GM21367 (cell line): Measurements from ENCODE around the gene IFT81.
A peak's percentile ranks its signal among the peaks of the same experiment; 100 is the strongest.

Experiments used
- ATAC-seq: cut with Tn5 transposase; IDR thresholded peaks from one replicate; pipeline ENCODE4 v1.9.1; 2021; ENCODE audit not compliant: unreplicated experiment

IFT81 gene

GRCh38 chr12:110157539-110157938, 33.4 kb downstream of the IFT81 start:
- ATAC-seq = no peak

GRCh38 chr12:110159671-110160245, 35.6 kb downstream of the IFT81 start:
- no peak for ATAC-seq

DNA sequence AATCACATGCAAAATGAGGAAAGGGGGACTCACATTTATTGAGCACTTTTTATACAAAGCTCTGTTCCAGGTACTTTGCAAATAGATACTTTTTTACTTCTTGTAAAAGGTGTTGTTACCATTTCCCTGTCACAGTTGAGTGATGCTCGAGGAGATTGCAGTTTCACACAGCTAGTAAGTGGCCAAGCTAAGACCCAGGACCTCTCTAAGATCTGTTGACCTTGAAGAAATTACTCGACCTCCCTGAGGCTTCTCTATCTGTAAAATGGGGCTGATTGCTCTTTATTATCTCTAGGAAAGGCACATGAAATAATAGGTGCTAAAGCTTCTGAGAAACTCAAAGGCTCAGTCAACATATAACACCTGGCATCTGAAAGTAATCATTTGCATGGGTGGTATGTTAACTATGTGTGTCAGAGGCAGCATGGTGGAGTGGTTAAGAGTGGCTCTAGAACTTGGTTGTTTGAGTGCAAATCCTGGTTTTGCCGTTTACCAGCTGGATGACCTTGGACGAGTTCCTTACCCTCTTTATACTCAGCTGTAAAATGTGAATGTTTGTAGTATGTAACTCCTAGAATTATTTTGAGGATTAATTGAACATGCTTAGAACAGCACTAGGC, 41.5 kb downstream of the IFT81 start:
- ATAC-seq = peak; percentile 73

- ATAC-seq = no peak
Observed at GRCh38 chr12:110168732-110169455, 44.7 kb downstream of the IFT81 start.

DNA sequence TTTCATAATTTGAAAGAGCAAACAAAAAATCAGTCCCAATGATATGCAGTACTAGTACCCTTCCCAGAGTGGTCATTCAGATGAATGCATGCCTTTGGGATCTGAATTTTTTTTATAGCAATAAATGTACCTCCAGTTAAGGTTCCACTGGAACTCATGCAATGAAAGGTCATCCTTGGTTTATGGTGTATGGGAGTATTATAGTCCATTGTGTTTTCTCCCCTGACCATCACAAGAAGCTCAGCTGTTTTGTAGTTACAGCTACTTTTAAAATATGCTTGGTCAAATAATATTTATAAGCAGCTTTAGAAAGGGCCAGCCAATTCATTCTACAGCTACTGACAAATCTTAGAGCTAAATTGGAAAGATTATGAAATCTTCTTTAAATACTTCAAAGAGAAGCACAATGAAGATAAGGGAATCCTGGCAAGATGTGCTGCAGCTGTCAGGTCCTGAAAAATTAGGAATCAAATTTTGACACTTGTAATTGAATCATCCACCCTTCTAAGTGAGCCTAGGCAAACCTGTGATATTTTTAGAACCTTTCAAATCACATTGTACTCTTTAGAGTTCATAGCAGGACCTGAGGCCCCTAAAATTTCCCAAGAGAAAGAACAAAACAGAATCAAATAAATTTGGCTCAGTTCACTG, 46.5 kb downstream of the IFT81 start:
- no peak for ATAC-seq

GRCh38 chr12:110171186-110171538, 47.0 kb downstream of the IFT81 start:
- ATAC-seq = no peak

GRCh38 chr12:110171636-110172035, 47.5 kb downstream of the IFT81 start:
- ATAC-seq = no peak

- no peak for ATAC-seq
Observed at GRCh38 chr12:110174373-110174996, 50.3 kb downstream of the IFT81 start.

- ATAC-seq = no peak
Observed at GRCh38 chr12:110175201-110175600, 51.0 kb downstream of the IFT81 start.

GRCh38 chr12:110176745-110177144, 52.6 kb downstream of the IFT81 start:
- ATAC-seq = no peak

- no peak for ATAC-seq
Observed at GRCh38 chr12:110179291-110179690, 55.1 kb downstream of the IFT81 start.

DNA sequence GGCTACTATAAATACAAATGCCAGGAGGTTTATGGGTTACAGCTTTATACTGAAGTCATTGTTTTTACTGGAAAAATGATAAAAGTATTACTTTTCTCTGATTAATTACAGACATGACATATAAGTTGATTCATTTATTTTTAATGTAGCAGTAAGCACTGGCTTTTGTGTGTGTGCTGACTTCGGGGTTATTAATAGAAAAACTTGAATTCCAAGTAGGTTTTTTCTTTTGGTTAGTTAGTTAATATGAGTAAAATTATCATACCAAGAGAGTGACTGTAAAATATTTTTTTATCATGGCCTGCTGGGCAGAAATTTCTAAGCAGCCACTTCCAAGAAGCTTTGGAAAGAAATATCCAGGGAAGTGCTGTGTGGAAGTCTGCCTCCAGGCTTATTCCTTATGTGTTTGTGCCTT, 56.4 kb downstream of the IFT81 start:
- ATAC-seq = no peak

GRCh38 chr12:110182281-110182680, 58.1 kb downstream of the IFT81 start:
- no peak for ATAC-seq

DNA sequence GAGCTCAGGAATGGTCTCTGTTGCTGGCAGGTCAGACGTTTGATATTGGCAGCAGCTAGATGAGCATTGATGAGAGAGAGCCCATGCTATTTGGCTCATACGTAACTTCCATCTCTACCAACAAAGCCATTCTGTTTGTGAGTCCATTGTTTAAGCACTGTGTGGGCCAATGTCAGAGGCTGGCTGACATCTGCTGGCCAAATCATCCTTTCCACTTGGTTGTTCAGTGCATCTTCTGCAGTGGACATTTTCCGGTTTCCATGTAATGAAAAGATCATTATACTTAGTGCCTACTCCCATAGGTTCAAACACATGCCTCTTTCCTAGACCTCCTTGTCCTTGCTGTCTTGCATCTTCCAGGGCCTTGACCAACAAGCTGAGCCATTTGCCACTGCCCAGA, 59.2 kb downstream of the IFT81 start:
- no peak for ATAC-seq

DNA sequence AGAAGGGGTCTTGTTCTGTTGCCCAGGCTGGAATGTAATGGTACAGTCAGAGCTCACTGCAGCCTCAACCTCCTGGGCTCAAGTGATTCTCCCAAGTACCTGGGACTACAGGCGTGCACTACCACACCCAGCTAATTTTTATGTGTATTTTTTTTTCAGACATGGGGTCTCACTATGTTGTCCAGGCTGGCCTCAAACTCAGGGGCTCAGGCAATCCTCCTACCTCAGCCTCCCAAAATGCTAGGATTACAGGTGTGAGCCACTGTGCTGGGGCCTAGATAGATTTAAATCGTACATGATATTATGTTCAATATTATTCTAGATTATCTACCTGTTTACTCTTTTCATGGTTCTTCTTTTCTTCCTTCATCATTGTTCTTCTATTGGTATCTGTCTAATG, 61.5 kb downstream of the IFT81 start:
- no peak for ATAC-seq

DNA sequence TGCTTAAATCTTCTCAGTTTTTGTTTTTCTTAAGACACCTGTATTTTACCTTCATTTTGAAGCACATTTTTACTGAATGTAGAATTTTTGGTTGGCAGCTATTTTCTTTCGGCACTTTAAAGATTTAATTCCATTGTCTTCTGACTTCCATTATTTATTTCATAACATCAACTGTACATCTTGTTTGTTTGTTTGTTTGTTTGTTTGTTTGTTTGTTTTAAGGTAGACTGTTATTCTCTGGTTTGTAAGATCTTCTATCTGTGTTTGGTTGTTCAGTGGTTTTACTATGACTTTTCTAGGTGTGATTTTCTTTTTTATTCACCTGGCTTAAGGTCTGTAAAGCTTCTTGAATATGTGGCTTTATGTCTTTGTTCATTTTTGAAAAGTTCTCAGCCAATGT, 61.9 kb downstream of the IFT81 start:
- ATAC-seq = no peak

GRCh38 chr12:110193196-110193595, 69.0 kb downstream of the IFT81 start:
- ATAC-seq = no peak

DNA sequence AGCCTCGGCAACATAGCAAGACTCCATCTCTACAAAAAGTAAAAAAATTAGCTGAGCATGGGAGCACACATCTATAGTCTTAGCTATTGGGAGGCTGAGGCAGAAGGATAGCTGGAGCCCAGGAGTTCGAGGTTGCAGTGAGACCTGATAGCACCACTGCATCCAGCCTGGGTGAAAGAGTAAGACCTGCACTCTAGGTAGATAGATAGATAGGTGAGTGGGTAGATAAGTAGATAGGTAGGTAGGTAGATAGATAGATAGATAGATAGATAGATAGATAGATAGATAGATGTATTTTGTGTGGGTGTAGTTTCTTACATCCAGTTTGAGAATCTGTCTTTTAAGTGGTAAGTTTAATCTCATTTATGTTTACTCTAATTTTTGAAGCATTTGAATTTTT, 72.8 kb downstream of the IFT81 start:
- ATAC-seq = no peak

DNA sequence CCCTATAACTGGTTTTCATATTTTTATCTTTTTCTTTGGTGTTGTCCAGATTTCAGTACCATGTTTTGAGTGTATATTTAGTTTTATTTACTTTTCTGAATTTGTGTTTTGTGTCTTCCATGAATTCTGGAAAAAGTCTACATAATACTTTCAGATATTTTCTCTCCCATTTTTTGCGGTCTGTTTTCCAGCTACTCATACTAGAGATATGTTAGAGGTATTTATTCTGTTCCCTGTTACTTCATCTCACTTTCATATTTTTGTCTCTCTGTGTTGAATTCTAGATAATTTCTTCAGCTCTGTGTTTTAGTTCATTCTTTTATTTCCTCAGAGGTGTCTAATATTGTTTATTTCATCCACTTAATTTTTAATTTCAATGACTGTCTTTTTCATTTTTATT, 74.2 kb downstream of the IFT81 start:
- ATAC-seq = no peak

DNA sequence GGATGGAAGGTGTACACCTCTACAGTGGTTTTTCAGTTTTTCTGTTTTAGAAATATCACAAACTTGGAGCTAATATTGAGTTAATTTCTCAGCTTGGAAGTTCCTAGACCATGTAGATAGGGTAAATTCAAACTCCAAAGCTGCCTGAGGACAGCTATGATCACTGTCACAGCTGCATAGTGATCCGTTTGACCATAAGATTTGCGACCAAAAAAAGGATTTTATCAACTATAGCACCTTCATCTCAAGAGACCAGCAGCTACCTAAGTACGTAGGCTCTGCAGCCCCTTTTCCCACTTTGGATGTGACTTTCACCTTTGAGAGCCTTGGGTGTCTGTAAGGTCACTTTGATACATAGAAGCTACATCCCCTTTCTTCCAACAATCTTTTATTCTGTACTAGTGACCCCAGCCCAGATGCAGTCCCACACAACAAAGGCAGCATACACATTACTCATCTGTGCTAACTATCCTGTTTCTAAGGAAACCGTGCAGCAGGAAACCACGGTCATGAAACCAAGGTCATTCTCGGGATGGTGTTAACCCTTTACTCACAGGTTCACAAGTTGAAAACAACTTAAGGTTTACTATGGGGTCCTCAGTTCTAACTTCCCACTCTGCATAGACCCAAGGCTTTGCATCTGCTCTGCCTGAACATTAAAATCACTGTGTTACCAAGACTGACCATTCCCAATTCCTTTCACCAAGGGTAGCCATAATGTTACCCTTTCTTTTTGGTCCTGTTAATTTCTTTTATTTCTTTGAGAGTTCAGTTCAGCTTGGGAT, 75.4 kb downstream of the IFT81 start:
- ATAC-seq = no peak

- no peak for ATAC-seq
Observed at GRCh38 chr12:110200124-110200417, 75.9 kb downstream of the IFT81 start.
